Panc1 (cell line): Measurements from ENCODE around the gene HOXB2. TPM values are rescaled to one million over a fixed set of nuclear protein-coding genes. Genes with fewer than 3 reads are reported as not detected.

Experiments used
- ATAC-seq: fragments of 200-7000 bp; cut with Tn5 transposase; 2 replicates; pipeline ENCODE4 v1.9.1; 2020; ENCODE audit warnings: mild to moderate bottlenecking, moderate library complexity
- BruUV-seq: library from RNA; stranded (reverse); fragments of 400-500 nt; replicated peaks from 2 replicates; lab custom pipeline; 2021; lab: Mats Ljungman, UMichigan
- CTCF ChIA-PET: fragments of 300-600 bp; sonication (Branson Sonifier 250); formaldehyde crosslinking; loops from one replicate; lab custom pipeline; 2022; ENCODE audit warnings: antibody characterized with exemption; lab: Charles Lee
- POLR2A ChIA-PET: fragments of 300-600 bp; sonication (Branson Sonifier 250); formaldehyde crosslinking; loops from one replicate; lab custom pipeline; 2022; ENCODE audit warnings: antibody characterized with exemption; lab: Charles Lee
- DNase-seq: peaks from one replicate; pipeline ENCODE4 v3.0.0-alpha.2; 2010; ENCODE audit warnings: low read depth, low spot score
- H3K27ac ChIP-seq: 2 replicates; pipeline ENCODE4 v1.5.1; 2011; ENCODE audit warnings: mild to moderate bottlenecking, low read length, inconsistent platforms
- H3K27me3 ChIP-seq: fragments of 200-500 bp; sonication (Bioruptor generic); 2 replicates; pipeline ENCODE4 v1.6.0; 2014; ENCODE audit warnings: low read length, inconsistent platforms; ENCODE audit not compliant: control insufficient read depth, insufficient read depth
- H3K36me3 ChIP-seq: fragments of 200-500 bp; sonication (Bioruptor generic); 2 replicates; pipeline ENCODE4 v1.5.1; 2014; ENCODE audit warnings: inconsistent platforms, mild to moderate bottlenecking, low read length, moderate library complexity; ENCODE audit not compliant: control insufficient read depth, insufficient read depth
- H3K4me1 ChIP-seq: 2 replicates; pipeline ENCODE4 v1.5.1; 2011; ENCODE audit warnings: inconsistent platforms, mild to moderate bottlenecking, low read length, moderate library complexity; ENCODE audit not compliant: control insufficient read depth, insufficient read depth
- H3K4me3 ChIP-seq, 2 experiments: 2 replicates each; pipeline ENCODE4 v1.5.1; 2011 to 2012; ENCODE audit warnings: low read depth in 2 of 2, low read length in 2 of 2, mild to moderate bottlenecking in 2 of 2, inconsistent platforms in 1 of 2, moderate library complexity in 1 of 2
- H3K9me3 ChIP-seq: fragments of 200-500 bp; sonication (Bioruptor generic); 2 replicates; pipeline ENCODE4 v1.5.1; 2014; ENCODE audit warnings: low read depth, mild to moderate bottlenecking, inconsistent platforms, low read length, moderate library complexity; ENCODE audit not compliant: control insufficient read depth, insufficient read depth
- POLR2AphosphoS5 ChIP-seq: IDR thresholded peaks from 2 replicates; pipeline ENCODE4 v1.6.1; 2012; ENCODE audit warnings: mild to moderate bottlenecking, low read depth, low read length, moderate library complexity
- REST ChIP-seq, 2 experiments: IDR thresholded peaks; 2 replicates each; pipeline ENCODE4 v1.6.1; 2011 to 2012; ENCODE audit warnings: low read depth in 2 of 2, control low read depth in 1 of 2, low read length in 1 of 2, mild to moderate bottlenecking in 1 of 2, moderate library complexity in 1 of 2; ENCODE audit not compliant: insufficient read depth in 1 of 2
- SIN3A ChIP-seq: IDR thresholded peaks from 2 replicates; pipeline ENCODE4 v1.6.1; 2012; ENCODE audit warnings: low read depth, mild to moderate bottlenecking, low read length, moderate library complexity, borderline replicate concordance; ENCODE audit not compliant: insufficient read depth
- TCF7L2 ChIP-seq: IDR thresholded peaks from 2 replicates; pipeline ENCODE4 v1.6.1; 2011; ENCODE audit warnings: mild to moderate bottlenecking, low read depth, low read length, inconsistent platforms
- in situ Hi-C: cut with HindIII; loops from 2 replicates; pipeline ENCODE4 v1.10.0; 2016; ENCODE audit warnings: low sequenced_read_pairs, low pct_unique_long_range_greater_than_20kb
- intact Hi-C: fragments of 100-400 bp; cut with micrococcal nuclease; formaldehyde crosslinking; loops from one replicate; pipeline ENCODE4 v1.10.0; 2022; ENCODE audit not compliant: unreplicated experiment
- total RNA-seq: library from RNA; stranded (reverse); gene quantifications from one replicate; pipeline ENCODE4 v1.2.1, GENCODE V29; 2021; ENCODE audit not compliant: unreplicated experiment
- TF ChIP-seq, protein P1 (sequence below): fragments of 450-650 bp; IDR thresholded peaks from 2 replicates; pipeline ENCODE4 v1.5.1; 2017; ENCODE audit warnings: mild to moderate bottlenecking

Gene HOXB2
- total RNA-seq, 1 experiment from 2014 or later = 70.1 TPM

GRCh38 chr17:48558057-48558830 lies 13.3 kb upstream of the HOXB2 start:
- no peaks in the 10 kb centered on the region for H3K27me3 ChIP-seq
- ATAC-seq = no peak
- TF ChIP-seq SIN3A (no peak), POLR2AphosphoS5 (no peak; the same call in none of the 2 replicates), TCF7L2 (no peak), REST (IDR thresholded peaks at IDR 0.05; ENCODE audit: insufficient read depth in 1 of 2, low read depth in 2 of 2, low read length in 1 of 2) (no peak)
- TF ChIP-seq, protein P1, sequence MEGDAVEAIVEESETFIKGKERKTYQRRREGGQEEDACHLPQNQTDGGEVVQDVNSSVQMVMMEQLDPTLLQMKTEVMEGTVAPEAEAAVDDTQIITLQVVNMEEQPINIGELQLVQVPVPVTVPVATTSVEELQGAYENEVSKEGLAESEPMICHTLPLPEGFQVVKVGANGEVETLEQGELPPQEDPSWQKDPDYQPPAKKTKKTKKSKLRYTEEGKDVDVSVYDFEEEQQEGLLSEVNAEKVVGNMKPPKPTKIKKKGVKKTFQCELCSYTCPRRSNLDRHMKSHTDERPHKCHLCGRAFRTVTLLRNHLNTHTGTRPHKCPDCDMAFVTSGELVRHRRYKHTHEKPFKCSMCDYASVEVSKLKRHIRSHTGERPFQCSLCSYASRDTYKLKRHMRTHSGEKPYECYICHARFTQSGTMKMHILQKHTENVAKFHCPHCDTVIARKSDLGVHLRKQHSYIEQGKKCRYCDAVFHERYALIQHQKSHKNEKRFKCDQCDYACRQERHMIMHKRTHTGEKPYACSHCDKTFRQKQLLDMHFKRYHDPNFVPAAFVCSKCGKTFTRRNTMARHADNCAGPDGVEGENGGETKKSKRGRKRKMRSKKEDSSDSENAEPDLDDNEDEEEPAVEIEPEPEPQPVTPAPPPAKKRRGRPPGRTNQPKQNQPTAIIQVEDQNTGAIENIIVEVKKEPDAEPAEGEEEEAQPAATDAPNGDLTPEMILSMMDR = no peak
- H3K4me3 ChIP-seq = peak overlapping the region; percentile 8 to 14
- intact Hi-C loops (no loop called here), in situ Hi-C loops (loop anchor here (5.0 kb wide), 1 partner anchor 59 kb away; the partner anchor contains the start of gene HOXB8)
- peaks cover 84% of the 10 kb centered on the region for H3K4me1 ChIP-seq
- H3K9me3 ChIP-seq = no peaks in the 10 kb centered on the region
- TSS peak; percentile 2 for BruUV-seq
- ChIA-PET CTCF (interaction anchor here (0.8 kb wide), 1 partner anchor 232 kb away, joined by 3 read pairs; no protein-coding TSS in a partner anchor), POLR2A (interaction anchor here (0.5 to 1.6 kb wide), 4 partner anchors 11 to 24 kb away, joined by 4 to 7 read pairs (median 4); no protein-coding TSS in a partner anchor)
- H3K27ac ChIP-seq = peak overlapping the region; percentile 97
- no peak for DNase-seq
- peaks cover 3% of the 10 kb centered on the region; the same call in 1 of the 2 replicates for H3K36me3 ChIP-seq

DNA sequence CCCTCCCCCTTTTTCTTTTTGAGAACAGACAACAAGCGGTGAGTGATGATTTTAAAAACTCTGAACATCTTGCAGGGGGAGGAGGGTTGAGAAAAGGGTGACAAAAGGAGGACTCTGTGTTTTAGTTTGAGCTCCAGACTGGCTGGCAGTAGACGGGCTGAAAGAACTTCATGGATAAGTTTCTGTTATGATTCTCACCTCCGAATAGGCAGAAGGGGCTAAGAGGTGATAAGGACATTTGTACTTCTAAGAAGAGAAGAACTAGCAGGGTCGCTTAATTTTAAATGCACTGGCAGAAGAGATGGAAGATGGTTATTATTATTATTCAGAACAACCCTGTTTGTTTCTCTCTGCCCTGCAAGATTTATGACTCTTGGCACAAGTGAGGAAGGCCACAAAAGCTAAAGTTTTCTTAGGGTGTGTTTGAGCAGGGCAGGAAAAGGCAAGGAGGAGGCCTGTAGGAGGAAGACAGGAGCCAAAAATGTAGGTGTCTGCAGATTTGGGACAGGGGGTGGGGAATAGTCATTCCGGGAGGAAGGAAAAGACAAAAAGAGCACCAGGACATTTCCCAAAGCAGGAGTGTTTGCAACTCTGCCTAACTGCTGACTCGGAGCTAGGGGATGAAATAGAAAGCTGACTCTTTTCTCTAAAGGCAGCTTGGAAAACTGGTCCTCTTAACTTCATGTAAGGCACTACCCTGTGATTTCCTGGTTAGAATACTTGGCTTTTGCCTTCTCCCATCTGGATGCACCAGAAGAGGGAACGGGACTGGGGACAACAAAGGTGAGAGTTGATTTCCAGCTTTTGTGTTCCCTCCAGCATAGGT lies 11.9 kb upstream of the HOXB2 start:
- Histone ChIP-seq H3K4me1 (peaks cover 83% of the 10 kb centered on the region), H3K27ac (peak overlapping the region; percentile 97), H3K9me3 (no peaks in the 10 kb centered on the region), H3K27me3 (no peaks in the 10 kb centered on the region), H3K36me3 (peaks cover 5% of the 10 kb centered on the region; the same call in 1 of the 2 replicates), H3K4me3 (peak overlapping the region; percentile 22 to 51; a peak in 3 of 4 replicates)
- DNase-seq (no peak), ATAC-seq (no peak)
- in situ Hi-C loops (loop anchor here (5.0 kb wide), 1 partner anchor 61 kb away; the partner anchor contains the start of gene HOXB8), intact Hi-C loops (no loop called here)
- POLR2A ChIA-PET = interaction anchor here (0.6 to 1.6 kb wide), 4 partner anchors 10 to 1784 kb away, joined by 4 to 7 read pairs (median 6); no protein-coding TSS in a partner anchor
- CTCF ChIA-PET = interaction anchor here (0.6 to 0.7 kb wide), 2 partner anchors 53 to 398 kb away, joined by 6 to 8 read pairs; no protein-coding TSS in a partner anchor
- no TSS peak for BruUV-seq
- TF ChIP-seq POLR2AphosphoS5 = no peak
- TF ChIP-seq SIN3A = no peak
- TF ChIP-seq TCF7L2 = no peak
- TF ChIP-seq, protein P1 = 0 out of 2 replicates have a peak, but pooled peaks have one; percentile 4
